Activated T-cell treated with anti-CD3 and anti-CD28 coated beads, Interleukin-2, amount 50 U/mL, for 1 hour (primary cell): Measurements from ENCODE around the gene C3.

Experiments
- DNase-seq: peaks from one replicate; pipeline ENCODE4 v3.0.0-alpha.2; 2020

C3 gene

GRCh38 chr19:6744381-6745301 lies 24.2 kb upstream of the C3 start:
- no peak for DNase-seq

GRCh38 chr19:6743714-6744380 lies 23.4 kb upstream of the C3 start:
- no peak for DNase-seq

GRCh38 chr19:6743066-6743465 lies 22.6 kb upstream of the C3 start:
- no peak for DNase-seq

- peak; percentile 34 for DNase-seq
Observed at GRCh38 chr19:6740589-6741343, 20.3 kb upstream of the C3 start.

GRCh38 chr19:6739883-6740588 lies 19.6 kb upstream of the C3 start:
- peak; percentile 39 for DNase-seq

- DNase-seq, result peak; percentile 90
Observed at GRCh38 chr19:6739390-6739882, 19.0 kb upstream of the C3 start, which contains the start of gene TRIP10. TSS of gene TRIP10 (plus strand) at chr19:6739680. CDS start at chr19:6739762, 82 bp downstream.

- peak; percentile 56 for DNase-seq
Observed at GRCh38 chr19:6738787-6739389, 18.4 kb upstream of the C3 start.

- DNase-seq, result peak; percentile 79
Observed at GRCh38 chr19:6737873-6738786, 17.7 kb upstream of the C3 start.

GRCh38 chr19:6737284-6737872 lies 16.9 kb upstream of the C3 start, which contains the start of gene GPR108:
TSS of gene GPR108 (minus strand) at chr19:6737580. CDS start at chr19:6737576, 4 bp downstream.
- DNase-seq, result peak; percentile 99

- no peak for DNase-seq
Observed at GRCh38 chr19:6736917-6737283, 16.4 kb upstream of the C3 start.

GRCh38 chr19:6736169-6736916 lies 15.9 kb upstream of the C3 start:
- DNase-seq, result peak; percentile 70

GRCh38 chr19:6735181-6735911 lies 14.9 kb upstream of the C3 start:
- no peak for DNase-seq

- no peak for DNase-seq
Observed at GRCh38 chr19:6734096-6734696, 13.7 kb upstream of the C3 start.

- DNase-seq, result no peak
Observed at GRCh38 chr19:6733338-6734095, 13.1 kb upstream of the C3 start.

GRCh38 chr19:6732803-6733337 lies 12.4 kb upstream of the C3 start:
- no peak for DNase-seq

GRCh38 chr19:6731822-6732221 lies 11.4 kb upstream of the C3 start:
- no peak for DNase-seq

GRCh38 chr19:6730941-6731670 lies 10.7 kb upstream of the C3 start:
- DNase-seq, result no peak
